Measurements from ENCODE around the gene LSAMP. TPM values are rescaled to one million over a fixed set of nuclear protein-coding genes. Genes with fewer than 3 reads are reported as not detected.

The LSAMP gene
- total RNA-seq, 1 experiment from 2014 or later, result 3.1 TPM

DNA sequence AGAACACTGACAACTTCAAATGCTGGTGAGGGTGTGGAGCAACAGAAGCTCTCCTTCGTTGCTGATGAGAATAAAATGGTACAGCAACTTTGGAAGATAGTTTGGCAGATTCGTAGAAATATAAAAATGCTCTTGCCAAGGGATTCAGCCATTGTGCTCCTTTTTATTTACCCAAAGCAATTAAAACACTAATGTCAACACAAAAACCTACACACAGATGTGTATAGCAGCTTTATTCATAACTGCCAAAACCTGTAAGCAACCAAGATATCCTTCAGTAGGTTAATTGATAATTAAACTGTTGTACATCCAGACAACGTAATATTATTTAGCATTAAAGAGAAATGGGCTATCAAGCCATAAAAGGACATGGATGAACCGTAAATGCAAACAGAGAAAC lies 37.8 kb upstream of the LSAMP start:
- H3K27me3 ChIP-seq (ENCODE audit: control insufficient read depth, insufficient read depth, low read length), result no peaks in the 10 kb centered on the region
- ChIA-PET CTCF (no interaction called here), POLR2A (no interaction called here)
- TF ChIP-seq REST (IDR thresholded peaks at IDR 0.05; ENCODE audit: insufficient read depth in 1 of 2, low read depth in 2 of 2, low read length in 1 of 2) (no peak), CTCF (IDR thresholded peaks at IDR 0.05) (no peak), POLR2AphosphoS5 (IDR thresholded peaks at IDR 0.05; ENCODE audit: low read depth, low read length) (no peak), TCF7L2 (IDR thresholded peaks at IDR 0.05; ENCODE audit: low read depth, low read length) (no peak), SIN3A (IDR thresholded peaks at IDR 0.05; ENCODE audit: borderline replicate concordance, insufficient read depth, low read depth, low read length) (no peak)
- no peaks in the 10 kb centered on the region for H3K4me1 ChIP-seq (ENCODE audit: control insufficient read depth, insufficient read depth, low read length)
- DNase-seq (ENCODE audit: low read depth, low spot score) (no peak), ATAC-seq (no peak)
- in situ Hi-C loops (cut with HindIII; ENCODE audit: low pct_unique_long_range_greater_than_20kb, low sequenced_read_pairs), result no loop called here
- intact Hi-C loops (cut with micrococcal nuclease; ENCODE audit: unreplicated experiment), result no loop called here
- H3K4me3 ChIP-seq (ENCODE audit: low read depth in 2 of 2, low read length in 2 of 2), result no peak overlapping the region
- H3K9me3 ChIP-seq (ENCODE audit: control insufficient read depth, insufficient read depth, low read depth, low read length), result no peaks in the 10 kb centered on the region
- H3K27ac ChIP-seq (ENCODE audit: low read length), result no peak overlapping the region
- H3K36me3 ChIP-seq (ENCODE audit: control insufficient read depth, insufficient read depth, low read length), result no peaks in the 10 kb centered on the region
- no TSS peak for BruUV-seq (replicated peaks)

GRCh38 chr3:116476691-116477090 lies 31.4 kb upstream of the LSAMP start:
- Histone ChIP-seq H3K36me3 (ENCODE audit: control insufficient read depth, insufficient read depth, low read length) (no peaks in the 10 kb centered on the region), H3K9me3 (ENCODE audit: control insufficient read depth, insufficient read depth, low read depth, low read length) (no peaks in the 10 kb centered on the region), H3K27me3 (ENCODE audit: control insufficient read depth, insufficient read depth, low read length) (no peaks in the 10 kb centered on the region), H3K4me1 (ENCODE audit: control insufficient read depth, insufficient read depth, low read length) (no peaks in the 10 kb centered on the region), H3K4me3 (ENCODE audit: low read depth in 2 of 2, low read length in 2 of 2) (no peak overlapping the region), H3K27ac (ENCODE audit: low read length) (no peak overlapping the region)
- intact Hi-C loops (cut with micrococcal nuclease; ENCODE audit: unreplicated experiment), result no loop called here
- ChIA-PET POLR2A (no interaction called here), CTCF (no interaction called here)
- no TSS peak for BruUV-seq (replicated peaks)
- no peak for DNase-seq (ENCODE audit: low read depth, low spot score)
- in situ Hi-C loops (cut with HindIII; ENCODE audit: low pct_unique_long_range_greater_than_20kb, low sequenced_read_pairs), result no loop called here
- ATAC-seq, result no peak
- TF ChIP-seq CTCF (IDR thresholded peaks at IDR 0.05) (no peak), SIN3A (IDR thresholded peaks at IDR 0.05; ENCODE audit: borderline replicate concordance, insufficient read depth, low read depth, low read length) (no peak), REST (IDR thresholded peaks at IDR 0.05; ENCODE audit: insufficient read depth in 1 of 2, low read depth in 2 of 2, low read length in 1 of 2) (no peak), TCF7L2 (IDR thresholded peaks at IDR 0.05; ENCODE audit: low read depth, low read length) (no peak), POLR2AphosphoS5 (IDR thresholded peaks at IDR 0.05; ENCODE audit: low read depth, low read length) (no peak)
